ENCODE data around the gene ADGRV1.

GRCh38 chr5:91025449-91025848 is 466.9 kb downstream of the ADGRV1 start:
- TF ChIP-seq CTCF (conservative IDR thresholded peaks at IDR 0.05; ENCODE audit: low read length) = no peak
- no peak for TF ChIP-seq EZH2phosphoT487 (IDR thresholded peaks at IDR 0.05; ENCODE audit: borderline replicate concordance)

Data from Loucy (cell line).